Kidney (tissue), 14 donors: ENCODE measurements around the gene ALDH4A1. TPM values are rescaled to one million over a fixed set of nuclear protein-coding genes. Genes with fewer than 3 reads are reported as not detected.

Experiments used
- DNase-seq, 5 donors: peaks; one replicate each; pipeline ENCODE4 v3.0.0-alpha.2; 2013 to 2020
- FAIRE-seq: peaks from 2 replicates; lab custom pipeline; 2012; peaks lifted over from hg19 to GRCh38; lab: Jason Lieb, UNC
- H3K27ac ChIP-seq, 2 donors: one replicate each; pipeline ENCODE4 v1.7.0; 2013; ENCODE audit warnings: low read depth in 2 of 2, low read length in 2 of 2, inconsistent platforms in 1 of 2
- H3K27me3 ChIP-seq: one replicate; pipeline ENCODE4 v1.7.1; 2013; ENCODE audit warnings: low read length, inconsistent platforms; ENCODE audit not compliant: control insufficient read depth, insufficient read depth
- H3K36me3 ChIP-seq, 3 donors: one replicate each; pipeline versions ENCODE4 v1.7.0 to v1.7.1; 2013; ENCODE audit warnings: low read length in 3 of 3, control low read depth in 1 of 3, inconsistent platforms in 1 of 3; ENCODE audit not compliant: insufficient read depth in 3 of 3, control insufficient read depth in 2 of 3
- H3K4me1 ChIP-seq, 3 donors: one replicate each; pipeline versions ENCODE4 v1.7.0 to v1.7.1; 2013; ENCODE audit warnings: low read length in 3 of 3, inconsistent platforms in 1 of 3, low read depth in 1 of 3; ENCODE audit not compliant: control insufficient read depth in 2 of 3, insufficient read depth in 2 of 3
- H3K4me3 ChIP-seq, 3 donors: one replicate each; pipeline versions ENCODE4 v1.7.0 to v1.8.1; 2013; ENCODE audit warnings: low read length in 3 of 3, control low read depth in 1 of 3, inconsistent platforms in 1 of 3
- H3K9ac ChIP-seq, 3 donors: one replicate each; pipeline versions ENCODE4 v1.7.0 to v1.7.1; 2013; ENCODE audit warnings: low read length in 3 of 3, control low read depth in 1 of 3, inconsistent platforms in 1 of 3
- H3K9me3 ChIP-seq, 3 donors: one replicate each; pipeline versions ENCODE4 v1.7.0 to v1.7.1; 2013; ENCODE audit warnings: low read length in 3 of 3, control low read depth in 1 of 3, inconsistent platforms in 1 of 3; ENCODE audit not compliant: control insufficient read depth in 2 of 3, insufficient read depth in 1 of 3
- CTCF ChIP-seq: IDR thresholded peaks from 3 replicates; pipeline ENCODE4 v1.5.1; 2012; ENCODE audit warnings: mild to moderate bottlenecking, moderate library complexity, borderline replicate concordance; ENCODE audit not compliant: insufficient read depth; ENCODE audit errors: extremely low read depth
- intact Hi-C: fragments of 100-400 bp; cut with DNase I; formaldehyde crosslinking; loops from one replicate; pipeline ENCODE4 v1.11.1; 2022
- polyA plus RNA-seq: library from polyadenylated mRNA; stranded (reverse); fragments of 350-450 nt; fragmentation: Illumina TruSeq; extraction: RNeasy Lipid Tissue Mini Kit (QIAGEN cat#74804); gene quantifications from one replicate; pipeline ENCODE4 v1.2.3, GENCODE V29; 2014; ENCODE audit warnings: low read depth, low replicate concordance; ENCODE audit not compliant: insufficient read depth
- total RNA-seq: library from RNA; stranded (reverse); fragmentation: NEBNext Ultra II Directional; extraction: Animal tissue kit (Norgen Biotek cat#: 25700); gene quantifications from one replicate; pipeline ENCODE4 v1.2.1, GENCODE V29; 2021
- donor health status: control.
- donor health status: control.
- donor health status: control.
- donor health status: control.
- donor health status: control.
- donor health status: DM: yes; HTN: yes; CAD: no.
- donor health status: Normal renal cell carcinoma (clear cell type).

Gene ALDH4A1
- total and polyA plus RNA-seq, 2 donors from 2014 or later, result 49.3 to 352 TPM

GRCh38 chr1:18951416-18951815, 49.1 kb upstream of the ALDH4A1 start:
- Histone ChIP-seq H3K27ac (peak overlapping the region; percentile 88 to 92), H3K9ac (peak overlapping the region in 2 of 3 donors; percentile 16 to 22), H3K27me3 (no peaks in the 10 kb centered on the region), H3K36me3 (no peaks in the 10 kb centered on the region), H3K4me1 (peaks cover 5 to 52% (median 40%) of the 10 kb centered on the region in 3 donors), H3K9me3 (no peaks in the 10 kb centered on the region), H3K4me3 (peak overlapping the region in 1 of 3 donors; percentile 21)
- intact Hi-C loops, result no loop called here
- FAIRE-seq (no peak), DNase-seq (peak in 1 of 5 donors; percentile 61)
- no peak for TF ChIP-seq CTCF

DNA sequence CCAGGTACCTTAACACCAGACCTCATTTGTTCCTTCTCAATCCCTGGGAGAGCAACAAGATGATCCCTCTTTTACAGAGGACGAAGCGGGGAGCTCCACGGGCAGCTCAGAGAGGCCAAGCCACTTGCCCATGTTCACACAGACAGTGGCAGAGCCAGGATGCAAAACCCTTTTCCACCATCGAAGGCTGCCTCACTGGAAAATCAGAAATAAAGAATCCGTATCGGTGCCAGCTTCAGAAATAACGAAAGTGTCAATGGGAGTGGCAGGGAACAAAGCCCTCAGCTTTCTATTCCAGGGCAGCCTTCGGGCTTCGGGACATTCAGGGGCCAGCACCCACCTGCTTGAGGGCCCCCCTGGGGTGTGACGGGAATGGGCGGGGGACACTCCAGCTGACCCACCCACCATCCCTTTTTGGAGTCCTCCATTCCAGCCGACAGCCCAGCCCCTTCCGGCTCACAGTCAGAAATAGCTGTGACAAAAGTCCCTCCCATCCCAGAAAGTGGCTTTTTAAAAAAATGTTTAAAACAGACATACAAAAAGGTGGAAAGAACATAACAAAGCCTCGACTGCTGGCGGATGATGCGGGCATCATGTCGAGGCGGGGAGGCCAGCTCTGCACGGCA, 48.2 kb upstream of the ALDH4A1 start:
- TF ChIP-seq CTCF, result no peak
- peak overlapping the region in 2 of 3 donors; percentile 42 to 90 for H3K9ac ChIP-seq
- DNase-seq, result peak in 2 of 5 donors; percentile 81 to 89
- peak overlapping the region in 2 of 3 donors; percentile 20 to 46 for H3K4me3 ChIP-seq
- intact Hi-C loops, result no loop called here
- no peaks in the 10 kb centered on the region for H3K27me3 ChIP-seq
- peak overlapping the region; percentile 88 to 92 for H3K27ac ChIP-seq
- FAIRE-seq, result no peak
- peaks cover 8 to 58% (median 40%) of the 10 kb centered on the region in 3 donors for H3K4me1 ChIP-seq
- H3K36me3 ChIP-seq, result no peaks in the 10 kb centered on the region
- H3K9me3 ChIP-seq, result no peaks in the 10 kb centered on the region

DNA sequence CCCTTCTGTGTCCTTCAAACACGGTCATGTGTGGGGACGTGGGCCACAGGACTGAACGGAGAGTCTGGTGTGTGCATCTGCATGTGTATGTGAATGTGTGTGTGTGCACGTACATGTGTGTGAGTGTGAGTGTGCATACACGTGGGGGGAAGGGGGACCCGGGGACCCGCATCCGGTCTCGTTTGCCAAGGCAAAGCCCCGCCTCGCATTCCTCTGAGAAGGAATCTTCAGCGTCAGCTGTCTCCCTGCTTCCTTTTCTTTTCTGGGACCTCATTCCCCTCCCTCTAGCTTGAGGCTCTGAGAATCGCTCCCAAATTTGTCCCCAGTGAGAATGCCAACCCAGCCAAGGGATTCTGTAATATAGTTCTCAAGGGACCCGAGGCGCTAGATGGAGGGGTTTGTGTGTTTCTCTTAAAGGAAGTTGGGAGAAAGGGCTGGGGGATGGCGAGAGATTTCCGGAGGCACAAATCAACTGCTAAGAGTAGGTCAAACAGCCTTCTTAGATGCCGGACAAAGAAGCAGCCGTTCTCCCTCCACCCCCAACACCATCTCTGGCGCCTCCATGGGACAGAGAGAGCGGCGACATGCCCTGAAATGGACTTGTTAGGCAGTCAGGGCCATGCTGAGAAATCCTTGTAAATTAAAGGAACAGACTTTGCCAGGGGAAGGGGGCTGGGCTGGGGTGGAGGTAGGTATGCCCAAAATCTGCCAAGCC, 47.5 kb upstream of the ALDH4A1 start:
- DNase-seq, result peak; percentile 73 to 92 (median 83)
- intact Hi-C loops, result no loop called here
- FAIRE-seq, result no peak
- Histone ChIP-seq H3K4me3 (peak overlapping the region in 2 of 3 donors; percentile 20 to 46), H3K36me3 (no peaks in the 10 kb centered on the region), H3K9ac (peak overlapping the region in 2 of 3 donors; percentile 42 to 90), H3K4me1 (peaks cover 8 to 65% (median 45%) of the 10 kb centered on the region in 3 donors), H3K9me3 (no peaks in the 10 kb centered on the region), H3K27me3 (no peaks in the 10 kb centered on the region), H3K27ac (peak overlapping the region; percentile 88 to 92)
- TF ChIP-seq CTCF, result peak; percentile 13
